Measurements from ENCODE around the gene WBP11. TPM values are rescaled to one million over a fixed set of nuclear protein-coding genes. Genes with fewer than 3 reads are reported as not detected.
A peak's percentile ranks its signal among the peaks of the same experiment; 100 is the strongest.

The WBP11 gene
- total RNA-seq, 1 donor from 2014 or later, result 53.5 TPM

- H3K4me1 Mint-ChIP-seq, result peaks cover 46% of the 10 kb centered on the region
- Histone ChIP-seq H3K4me1 (peaks cover 18% of the 10 kb centered on the region), H3K9ac (no peak overlapping the region), H3K79me2 (ENCODE audit: low read depth) (peaks cover 28% of the 10 kb centered on the region), H3K36me3 (no peaks in the 10 kb centered on the region), H3F3A (ENCODE audit: low read depth) (peaks cover 51% of the 10 kb centered on the region), H3K4me3 (peak overlapping the region; percentile 88), H3K9me3 (ENCODE audit: low read depth) (no peaks in the 10 kb centered on the region), H3K27me3 (peaks cover 9% of the 10 kb centered on the region), H2AFZ (replicated peaks) (no peak overlapping the region), H3K27ac (no peak overlapping the region), H4K20me1 (ENCODE audit: low read depth) (peaks cover 22% of the 10 kb centered on the region), H3K4me2 (peak overlapping the region; percentile 88)
- H3K27ac Mint-ChIP-seq, result no peak overlapping the region
- H3K4me3 Mint-ChIP-seq, result peak overlapping the region; percentile 99
- TF ChIP-seq, protein P1, sequence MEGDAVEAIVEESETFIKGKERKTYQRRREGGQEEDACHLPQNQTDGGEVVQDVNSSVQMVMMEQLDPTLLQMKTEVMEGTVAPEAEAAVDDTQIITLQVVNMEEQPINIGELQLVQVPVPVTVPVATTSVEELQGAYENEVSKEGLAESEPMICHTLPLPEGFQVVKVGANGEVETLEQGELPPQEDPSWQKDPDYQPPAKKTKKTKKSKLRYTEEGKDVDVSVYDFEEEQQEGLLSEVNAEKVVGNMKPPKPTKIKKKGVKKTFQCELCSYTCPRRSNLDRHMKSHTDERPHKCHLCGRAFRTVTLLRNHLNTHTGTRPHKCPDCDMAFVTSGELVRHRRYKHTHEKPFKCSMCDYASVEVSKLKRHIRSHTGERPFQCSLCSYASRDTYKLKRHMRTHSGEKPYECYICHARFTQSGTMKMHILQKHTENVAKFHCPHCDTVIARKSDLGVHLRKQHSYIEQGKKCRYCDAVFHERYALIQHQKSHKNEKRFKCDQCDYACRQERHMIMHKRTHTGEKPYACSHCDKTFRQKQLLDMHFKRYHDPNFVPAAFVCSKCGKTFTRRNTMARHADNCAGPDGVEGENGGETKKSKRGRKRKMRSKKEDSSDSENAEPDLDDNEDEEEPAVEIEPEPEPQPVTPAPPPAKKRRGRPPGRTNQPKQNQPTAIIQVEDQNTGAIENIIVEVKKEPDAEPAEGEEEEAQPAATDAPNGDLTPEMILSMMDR (IDR thresholded peaks at IDR 0.05), result no peak
- no peak for TF ChIP-seq EZH2 (IDR thresholded peaks at IDR 0.05)
- no peak for TF ChIP-seq EZH2phosphoT487 (IDR thresholded peaks at IDR 0.05)
- H3K27me3 Mint-ChIP-seq (ENCODE audit: insufficient read depth, low read depth), result peaks cover 30% of the 10 kb centered on the region
- peaks cover 7% of the 10 kb centered on the region for H3K9me3 Mint-ChIP-seq
- no peaks in the 10 kb centered on the region for H3K36me3 Mint-ChIP-seq
- DNase-seq (ENCODE audit: low spot score), result peak; percentile 36
Measured at GRCh38 chr12:14772946-14773345, 30.3 kb downstream of the WBP11 start.

DNA sequence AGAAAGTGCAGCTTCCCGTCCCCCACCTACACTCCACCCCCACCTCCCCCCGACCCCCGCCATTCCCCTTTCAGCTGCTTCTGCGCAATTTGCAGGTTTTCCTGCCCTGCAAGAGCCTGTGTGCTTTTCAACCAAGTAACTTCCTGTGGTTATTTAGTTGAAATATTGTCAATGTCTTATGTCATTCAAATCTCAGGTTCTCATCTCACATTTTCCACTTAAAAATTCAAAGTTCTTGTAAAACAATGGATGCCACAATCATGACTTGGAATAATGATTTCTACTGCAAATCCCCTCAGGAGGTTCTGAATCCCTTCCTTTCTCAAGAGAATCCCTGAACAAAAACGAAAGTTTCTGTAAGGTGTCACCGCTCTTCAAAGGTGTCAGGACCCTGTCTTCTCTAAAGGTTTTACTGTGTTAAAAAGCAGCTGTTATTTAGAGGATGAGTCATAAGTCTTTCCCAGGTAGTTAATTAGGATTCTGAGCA lies 31.6 kb downstream of the WBP11 start:
- Histone ChIP-seq H3K4me2 (peak overlapping the region; percentile 87), H3K9me3 (ENCODE audit: low read depth) (no peaks in the 10 kb centered on the region), H3K27me3 (peaks cover 9% of the 10 kb centered on the region), H4K20me1 (ENCODE audit: low read depth) (peaks cover 27% of the 10 kb centered on the region), H3K9ac (no peak overlapping the region), H3K79me2 (ENCODE audit: low read depth) (peaks cover 31% of the 10 kb centered on the region), H3K36me3 (no peaks in the 10 kb centered on the region), H3K4me1 (peaks cover 8% of the 10 kb centered on the region), H3F3A (ENCODE audit: low read depth) (peaks cover 58% of the 10 kb centered on the region), H3K27ac (peak overlapping the region; percentile 71), H3K4me3 (peak overlapping the region; percentile 76), H2AFZ (replicated peaks) (peak overlapping the region; percentile 9)
- Mint-ChIP-seq H3K36me3 (peaks cover 7% of the 10 kb centered on the region), H3K9me3 (peaks cover 7% of the 10 kb centered on the region), H3K4me1 (peaks cover 37% of the 10 kb centered on the region), H3K27ac (peak overlapping the region; percentile 72), H3K4me3 (peak overlapping the region; percentile 76), H3K27me3 (ENCODE audit: insufficient read depth, low read depth) (peaks cover 30% of the 10 kb centered on the region)
- DNase-seq (ENCODE audit: low spot score), result peak; percentile 69
- TF ChIP-seq EZH2 (IDR thresholded peaks at IDR 0.05), result no peak
- no peak for TF ChIP-seq EZH2phosphoT487 (IDR thresholded peaks at IDR 0.05)
- TF ChIP-seq, protein P1 (IDR thresholded peaks at IDR 0.05), result no peak

GRCh38 chr12:14770496-14771461 lies 32.5 kb downstream of the WBP11 start:
- Mint-ChIP-seq H3K27me3 (ENCODE audit: insufficient read depth, low read depth) (peaks cover 30% of the 10 kb centered on the region), H3K9me3 (peaks cover 7% of the 10 kb centered on the region), H3K27ac (peak overlapping the region; percentile 84), H3K4me3 (peak overlapping the region; percentile 95), H3K36me3 (peaks cover 12% of the 10 kb centered on the region), H3K4me1 (peaks cover 30% of the 10 kb centered on the region)
- Histone ChIP-seq H3K4me3 (peak overlapping the region; percentile 76), H3F3A (ENCODE audit: low read depth) (peaks cover 58% of the 10 kb centered on the region), H3K79me2 (ENCODE audit: low read depth) (peaks cover 31% of the 10 kb centered on the region), H3K9ac (peak overlapping the region; percentile 39), H3K4me1 (peaks cover 8% of the 10 kb centered on the region), H3K36me3 (no peaks in the 10 kb centered on the region), H3K9me3 (ENCODE audit: low read depth) (no peaks in the 10 kb centered on the region), H2AFZ (replicated peaks) (no peak overlapping the region), H4K20me1 (ENCODE audit: low read depth) (peaks cover 26% of the 10 kb centered on the region), H3K27me3 (peaks cover 9% of the 10 kb centered on the region), H3K27ac (peak overlapping the region; percentile 71), H3K4me2 (peak overlapping the region; percentile 87)
- TF ChIP-seq EZH2phosphoT487 (IDR thresholded peaks at IDR 0.05) (no peak), EZH2 (IDR thresholded peaks at IDR 0.05) (no peak)
- TF ChIP-seq, protein P1 (IDR thresholded peaks at IDR 0.05), result no peak
- DNase-seq (ENCODE audit: low spot score), result peak; percentile 90

Measured in neural progenitor cell (in vitro differentiated cells).